GM23338 (cell line): ENCODE results near the gene RXFP4. TPM values are rescaled to one million over a fixed set of nuclear protein-coding genes. Genes with fewer than 3 reads are reported as not detected.

Source experiments
- ATAC-seq: fragments of 200-7000 bp; cut with Tn5 transposase; 3 replicates; pipeline ENCODE4 v1.9.1; 2020
- DNase-seq: peaks from one replicate; pipeline ENCODE4 v3.0.0-alpha.2; 2015; ENCODE audit warnings: low spot score
- H2AFZ ChIP-seq: fragments of 200-600 bp; sonication (generic); 2 replicates; pipeline ENCODE4 v1.8.0; 2016; ENCODE audit warnings: antibody characterized with exemption, mild to moderate bottlenecking, moderate library complexity
- H3F3A ChIP-seq: fragments of 200-600 bp; sonication (generic); replicated peaks from 2 replicates; pipeline ENCODE4 v1.8.0; 2017; ENCODE audit warnings: antibody characterized with exemption, mixed run types, low read depth
- H3K27ac ChIP-seq: fragments of 200-600 bp; sonication (generic); 2 replicates; pipeline ENCODE4 v1.6.1; 2016; ENCODE audit warnings: low read depth
- H3K27me3 ChIP-seq: fragments of 200-600 bp; sonication (generic); 2 replicates; pipeline ENCODE4 v1.8.0; 2016; ENCODE audit warnings: mild to moderate bottlenecking, mixed run types, moderate library complexity; ENCODE audit not compliant: insufficient read depth
- H3K36me3 ChIP-seq: fragments of 200-600 bp; sonication (generic); 2 replicates; pipeline ENCODE4 v1.8.0; 2016; ENCODE audit warnings: mild to moderate bottlenecking; ENCODE audit not compliant: insufficient read depth
- H3K4me1 ChIP-seq: fragments of 200-600 bp; sonication (generic); 2 replicates; pipeline ENCODE4 v1.8.0; 2016; ENCODE audit warnings: mild to moderate bottlenecking, moderate library complexity; ENCODE audit not compliant: insufficient read depth
- H3K4me2 ChIP-seq: fragments of 200-600 bp; sonication (generic); 2 replicates; pipeline ENCODE4 v1.7.1; 2017; ENCODE audit warnings: mixed run types
- H3K4me3 ChIP-seq: fragments of 200-600 bp; sonication (generic); 2 replicates; pipeline ENCODE4 v1.6.1; 2016; ENCODE audit warnings: mixed run types
- H3K79me2 ChIP-seq: fragments of 200-600 bp; sonication (generic); replicated peaks from 2 replicates; pipeline ENCODE4 v1.8.0; 2017; ENCODE audit warnings: mild to moderate bottlenecking; ENCODE audit not compliant: insufficient read depth
- H3K9me2 ChIP-seq: fragments of 200-600 bp; sonication (generic); 2 replicates; pipeline ENCODE4 v1.8.0; 2017; ENCODE audit not compliant: insufficient read depth
- H4K20me1 ChIP-seq: fragments of 200-600 bp; sonication (generic); replicated peaks from 2 replicates; pipeline ENCODE4 v1.8.0; 2017; ENCODE audit warnings: mild to moderate bottlenecking; ENCODE audit not compliant: insufficient read depth
- H3K27ac Mint-ChIP-seq: 2 replicates; pipeline ENCODE4 v1.8.0; 2020; ENCODE audit warnings: inconsistent platforms, mild to moderate bottlenecking, moderate library complexity, mixed read lengths
- H3K27me3 Mint-ChIP-seq: 3 replicates; pipeline ENCODE4 v1.8.0; 2022; ENCODE audit warnings: low read depth, mild to moderate bottlenecking, moderate library complexity, mixed read lengths, inconsistent platforms; ENCODE audit not compliant: insufficient read depth, poor library complexity
- H3K36me3 Mint-ChIP-seq: 3 replicates; pipeline ENCODE4 v1.8.0; 2021; ENCODE audit warnings: low read depth, mild to moderate bottlenecking, inconsistent platforms, moderate library complexity, mixed read lengths
- H3K4me1 Mint-ChIP-seq: 3 replicates; pipeline ENCODE4 v1.8.0; 2020; ENCODE audit warnings: mild to moderate bottlenecking, inconsistent platforms, mixed read lengths
- H3K4me3 Mint-ChIP-seq: 3 replicates; pipeline ENCODE4 v1.8.0; 2021; ENCODE audit warnings: moderate library complexity, mild to moderate bottlenecking, inconsistent platforms, mixed read lengths
- H3K9me3 Mint-ChIP-seq: 3 replicates; pipeline ENCODE4 v1.8.0; 2020; ENCODE audit warnings: moderate library complexity, mild to moderate bottlenecking, inconsistent platforms, mixed read lengths
- CREB1 ChIP-seq: fragments of 250-450 bp; sonication (Bioruptor Pico); IDR thresholded peaks from 2 replicates; pipeline ENCODE4 v1.5.0; 2020; ENCODE audit warnings: low read depth, mild to moderate bottlenecking, moderate library complexity
- EZH2 ChIP-seq: fragments of 200-600 bp; sonication (generic); IDR thresholded peaks from one replicate; pipeline ENCODE4 v1.8.0; 2017; ENCODE audit warnings: antibody characterized with exemption, mild to moderate bottlenecking, low read depth; ENCODE audit not compliant: unreplicated experiment
- EZH2phosphoT487 ChIP-seq: fragments of 200-600 bp; sonication (generic); IDR thresholded peaks from one replicate; pipeline ENCODE4 v1.8.1; 2018; ENCODE audit warnings: antibody characterized with exemption; ENCODE audit not compliant: unreplicated experiment
- JUNB ChIP-seq: IDR thresholded peaks from one replicate; pipeline ENCODE4 v1.6.1; 2016; ENCODE audit warnings: antibody characterized with exemption; ENCODE audit not compliant: unreplicated experiment
- NANOG ChIP-seq: IDR thresholded peaks from 2 replicates; pipeline ENCODE4 v1.6.1; 2016; ENCODE audit warnings: antibody characterized with exemption, borderline replicate concordance
- POLR2AphosphoS5 ChIP-seq: IDR thresholded peaks from 2 replicates; pipeline ENCODE4 v1.6.1; 2016; ENCODE audit warnings: antibody characterized with exemption, low read depth
- STAT1 ChIP-seq: IDR thresholded peaks from one replicate; pipeline ENCODE4 v1.6.1; 2016; ENCODE audit warnings: antibody characterized with exemption; ENCODE audit not compliant: unreplicated experiment
- ZNF331 ChIP-seq: fragments of 250-450 bp; sonication (Bioruptor Pico); IDR thresholded peaks from 2 replicates; pipeline ENCODE4 v1.5.0; 2020; ENCODE audit warnings: low read depth, mild to moderate bottlenecking, moderate library complexity
- polyA plus RNA-seq: library from polyadenylated mRNA; unstranded; fragments of >200 nt; fragmentation: Nextera tagmentation; extraction: Ambion mirVana; gene quantifications from 2 replicates; pipeline ENCODE4 v1.2.1, GENCODE V29; 2016
- total RNA-seq: library from RNA; depleted of rRNA; stranded (reverse); fragments of >200 nt; shearing (Covaris generic); gene quantifications from 2 replicates; pipeline ENCODE4 v1.2.3, GENCODE V29; 2014
- TF ChIP-seq, protein P1 (sequence below): fragments of 250-450 bp; sonication (Bioruptor Pico); IDR thresholded peaks from 2 replicates; pipeline ENCODE4 v1.5.0; 2020; ENCODE audit warnings: mild to moderate bottlenecking, moderate library complexity
- TF ChIP-seq, protein P2 (sequence below): IDR thresholded peaks from one replicate; pipeline ENCODE4 v1.6.1; 2018; ENCODE audit warnings: antibody characterized with exemption; ENCODE audit not compliant: unreplicated experiment

Gene RXFP4
- total and polyA plus RNA-seq, 2 experiments from 2014 or later: not detected

DNA sequence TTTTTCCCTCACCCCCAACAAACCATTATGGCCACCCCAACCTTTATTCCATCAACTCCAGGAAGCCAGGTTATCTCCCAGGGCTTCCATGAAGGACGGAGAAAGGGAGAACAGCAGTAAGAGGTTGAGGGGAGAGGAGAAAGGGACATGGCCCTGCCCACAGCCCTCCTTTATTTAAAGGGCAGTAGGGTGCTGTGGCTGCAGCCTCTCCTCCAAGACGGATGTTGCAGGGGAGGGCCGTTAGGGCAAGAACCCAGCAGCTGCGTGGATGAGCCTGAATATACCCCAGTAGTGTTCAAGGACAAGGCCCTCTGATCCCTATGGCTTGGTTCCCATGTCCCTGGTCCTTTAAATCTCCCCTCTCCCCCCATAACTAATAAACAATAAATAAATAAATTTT is 5.9 kb downstream of the RXFP4 start:
- peaks cover 16% of the 10 kb centered on the region for H3K27me3 Mint-ChIP-seq
- no peak overlapping the region for H3K27ac Mint-ChIP-seq
- H3K4me1 ChIP-seq: peaks cover 14% of the 10 kb centered on the region
- H3F3A ChIP-seq: 0 out of 2 replicates have a peak, but pooled peaks cover 6% of the 10 kb centered on the region
- DNase-seq (no peak), ATAC-seq (no peak)
- no peaks in the 10 kb centered on the region for H3K79me2 ChIP-seq
- H3K4me2 ChIP-seq: no peak overlapping the region
- no peaks in the 10 kb centered on the region for H3K27me3 ChIP-seq
- peaks cover 54% of the 10 kb centered on the region for H3K36me3 Mint-ChIP-seq
- no peak overlapping the region for H3K4me3 Mint-ChIP-seq
- TF ChIP-seq, protein P1, sequence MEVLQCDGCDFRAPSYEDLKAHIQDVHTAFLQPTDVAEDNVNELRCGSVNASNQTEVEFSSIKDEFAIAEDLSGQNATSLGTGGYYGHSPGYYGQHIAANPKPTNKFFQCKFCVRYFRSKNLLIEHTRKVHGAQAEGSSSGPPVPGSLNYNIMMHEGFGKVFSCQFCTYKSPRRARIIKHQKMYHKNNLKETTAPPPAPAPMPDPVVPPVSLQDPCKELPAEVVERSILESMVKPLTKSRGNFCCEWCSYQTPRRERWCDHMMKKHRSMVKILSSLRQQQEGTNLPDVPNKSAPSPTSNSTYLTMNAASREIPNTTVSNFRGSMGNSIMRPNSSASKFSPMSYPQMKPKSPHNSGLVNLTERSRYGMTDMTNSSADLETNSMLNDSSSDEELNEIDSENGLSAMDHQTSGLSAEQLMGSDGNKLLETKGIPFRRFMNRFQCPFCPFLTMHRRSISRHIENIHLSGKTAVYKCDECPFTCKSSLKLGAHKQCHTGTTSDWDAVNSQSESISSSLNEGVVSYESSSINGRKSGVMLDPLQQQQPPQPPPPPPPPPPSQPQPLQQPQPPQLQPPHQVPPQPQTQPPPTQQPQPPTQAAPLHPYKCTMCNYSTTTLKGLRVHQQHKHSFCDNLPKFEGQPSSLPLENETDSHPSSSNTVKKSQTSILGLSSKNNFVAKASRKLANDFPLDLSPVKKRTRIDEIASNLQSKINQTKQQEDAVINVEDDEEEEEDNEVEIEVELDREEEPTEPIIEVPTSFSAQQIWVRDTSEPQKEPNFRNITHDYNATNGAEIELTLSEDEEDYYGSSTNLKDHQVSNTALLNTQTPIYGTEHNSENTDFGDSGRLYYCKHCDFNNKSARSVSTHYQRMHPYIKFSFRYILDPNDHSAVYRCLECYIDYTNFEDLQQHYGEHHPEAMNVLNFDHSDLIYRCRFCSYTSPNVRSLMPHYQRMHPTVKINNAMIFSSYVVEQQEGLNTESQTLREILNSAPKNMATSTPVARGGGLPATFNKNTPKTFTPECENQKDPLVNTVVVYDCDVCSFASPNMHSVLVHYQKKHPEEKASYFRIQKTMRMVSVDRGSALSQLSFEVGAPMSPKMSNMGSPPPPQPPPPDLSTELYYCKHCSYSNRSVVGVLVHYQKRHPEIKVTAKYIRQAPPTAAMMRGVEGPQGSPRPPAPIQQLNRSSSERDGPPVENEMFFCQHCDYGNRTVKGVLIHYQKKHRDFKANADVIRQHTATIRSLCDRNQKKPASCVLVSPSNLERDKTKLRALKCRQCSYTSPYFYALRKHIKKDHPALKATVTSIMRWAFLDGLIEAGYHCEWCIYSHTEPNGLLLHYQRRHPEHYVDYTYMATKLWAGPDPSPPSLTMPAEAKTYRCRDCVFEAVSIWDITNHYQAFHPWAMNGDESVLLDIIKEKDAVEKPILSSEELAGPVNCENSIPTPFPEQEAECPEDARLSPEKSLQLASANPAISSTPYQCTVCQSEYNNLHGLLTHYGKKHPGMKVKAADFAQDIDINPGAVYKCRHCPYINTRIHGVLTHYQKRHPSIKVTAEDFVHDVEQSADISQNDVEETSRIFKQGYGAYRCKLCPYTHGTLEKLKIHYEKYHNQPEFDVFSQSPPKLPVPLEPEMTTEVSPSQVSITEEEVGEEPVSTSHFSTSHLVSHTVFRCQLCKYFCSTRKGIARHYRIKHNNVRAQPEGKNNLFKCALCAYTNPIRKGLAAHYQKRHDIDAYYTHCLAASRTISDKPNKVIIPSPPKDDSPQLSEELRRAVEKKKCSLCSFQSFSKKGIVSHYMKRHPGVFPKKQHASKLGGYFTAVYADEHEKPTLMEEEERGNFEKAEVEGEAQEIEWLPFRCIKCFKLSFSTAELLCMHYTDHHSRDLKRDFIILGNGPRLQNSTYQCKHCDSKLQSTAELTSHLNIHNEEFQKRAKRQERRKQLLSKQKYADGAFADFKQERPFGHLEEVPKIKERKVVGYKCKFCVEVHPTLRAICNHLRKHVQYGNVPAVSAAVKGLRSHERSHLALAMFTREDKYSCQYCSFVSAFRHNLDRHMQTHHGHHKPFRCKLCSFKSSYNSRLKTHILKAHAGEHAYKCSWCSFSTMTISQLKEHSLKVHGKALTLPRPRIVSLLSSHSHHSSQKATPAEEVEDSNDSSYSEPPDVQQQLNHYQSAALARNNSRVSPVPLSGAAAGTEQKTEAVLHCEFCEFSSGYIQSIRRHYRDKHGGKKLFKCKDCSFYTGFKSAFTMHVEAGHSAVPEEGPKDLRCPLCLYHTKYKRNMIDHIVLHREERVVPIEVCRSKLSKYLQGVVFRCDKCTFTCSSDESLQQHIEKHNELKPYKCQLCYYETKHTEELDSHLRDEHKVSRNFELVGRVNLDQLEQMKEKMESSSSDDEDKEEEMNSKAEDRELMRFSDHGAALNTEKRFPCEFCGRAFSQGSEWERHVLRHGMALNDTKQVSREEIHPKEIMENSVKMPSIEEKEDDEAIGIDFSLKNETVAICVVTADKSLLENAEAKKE (CRISPR knock-in tag): no peak
- TF ChIP-seq NANOG (no peak), CREB1 (CRISPR knock-in tag) (no peak), EZH2 (no peak), EZH2phosphoT487 (no peak), JUNB (no peak)
- no peaks in the 10 kb centered on the region for H3K9me3 Mint-ChIP-seq
- H3K9me2 ChIP-seq: no peaks in the 10 kb centered on the region
- H2AFZ ChIP-seq: no peak overlapping the region
- H3K4me1 Mint-ChIP-seq: peaks cover 33% of the 10 kb centered on the region
- H3K4me3 ChIP-seq: no peak overlapping the region
- peaks cover 32% of the 10 kb centered on the region for H3K36me3 ChIP-seq
- peaks cover 11% of the 10 kb centered on the region; the same call in 1 of the 2 replicates for H4K20me1 ChIP-seq
- no peak overlapping the region for H3K27ac ChIP-seq

DNA sequence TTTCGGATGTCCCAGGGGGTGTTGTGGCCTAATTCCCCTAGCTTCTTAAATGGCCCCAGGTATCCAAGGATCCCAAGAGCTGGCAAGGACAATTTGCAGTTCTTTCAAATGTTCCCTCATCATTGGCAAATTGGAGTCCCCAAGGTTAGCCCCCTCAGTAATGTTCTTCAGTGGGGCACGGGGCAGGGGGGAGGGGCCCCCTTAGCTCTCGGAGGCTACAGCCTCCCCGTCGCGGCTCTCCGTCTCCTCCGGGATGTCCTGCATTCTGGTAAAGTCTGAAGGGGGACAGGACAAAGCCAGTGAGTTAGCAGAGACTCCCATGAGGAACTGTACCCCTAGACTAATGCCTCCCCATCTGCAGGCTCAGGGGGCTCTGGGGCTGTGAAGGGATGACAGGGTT is 6.3 kb downstream of the RXFP4 start:
- Mint-ChIP-seq H3K4me3 (no peak overlapping the region), H3K4me1 (peaks cover 31% of the 10 kb centered on the region), H3K9me3 (no peaks in the 10 kb centered on the region), H3K27ac (no peak overlapping the region), H3K27me3 (peaks cover 13% of the 10 kb centered on the region), H3K36me3 (peaks cover 58% of the 10 kb centered on the region)
- peaks cover 32% of the 10 kb centered on the region for H3K36me3 ChIP-seq
- H4K20me1 ChIP-seq: peaks cover 11% of the 10 kb centered on the region; the same call in 1 of the 2 replicates
- peaks cover 14% of the 10 kb centered on the region for H3K4me1 ChIP-seq
- DNase-seq (no peak), ATAC-seq (no peak)
- 0 out of 2 replicates have a peak, but pooled peaks cover 8% of the 10 kb centered on the region for H3F3A ChIP-seq
- H3K79me2 ChIP-seq: no peaks in the 10 kb centered on the region
- no peaks in the 10 kb centered on the region for H3K9me2 ChIP-seq
- no peak overlapping the region for H3K4me3 ChIP-seq
- H3K27ac ChIP-seq: no peak overlapping the region
- H3K4me2 ChIP-seq: no peak overlapping the region
- H3K27me3 ChIP-seq: no peaks in the 10 kb centered on the region
- no peak overlapping the region for H2AFZ ChIP-seq
- TF ChIP-seq EZH2phosphoT487: no peak
- TF ChIP-seq EZH2: no peak
- TF ChIP-seq, protein P2, sequence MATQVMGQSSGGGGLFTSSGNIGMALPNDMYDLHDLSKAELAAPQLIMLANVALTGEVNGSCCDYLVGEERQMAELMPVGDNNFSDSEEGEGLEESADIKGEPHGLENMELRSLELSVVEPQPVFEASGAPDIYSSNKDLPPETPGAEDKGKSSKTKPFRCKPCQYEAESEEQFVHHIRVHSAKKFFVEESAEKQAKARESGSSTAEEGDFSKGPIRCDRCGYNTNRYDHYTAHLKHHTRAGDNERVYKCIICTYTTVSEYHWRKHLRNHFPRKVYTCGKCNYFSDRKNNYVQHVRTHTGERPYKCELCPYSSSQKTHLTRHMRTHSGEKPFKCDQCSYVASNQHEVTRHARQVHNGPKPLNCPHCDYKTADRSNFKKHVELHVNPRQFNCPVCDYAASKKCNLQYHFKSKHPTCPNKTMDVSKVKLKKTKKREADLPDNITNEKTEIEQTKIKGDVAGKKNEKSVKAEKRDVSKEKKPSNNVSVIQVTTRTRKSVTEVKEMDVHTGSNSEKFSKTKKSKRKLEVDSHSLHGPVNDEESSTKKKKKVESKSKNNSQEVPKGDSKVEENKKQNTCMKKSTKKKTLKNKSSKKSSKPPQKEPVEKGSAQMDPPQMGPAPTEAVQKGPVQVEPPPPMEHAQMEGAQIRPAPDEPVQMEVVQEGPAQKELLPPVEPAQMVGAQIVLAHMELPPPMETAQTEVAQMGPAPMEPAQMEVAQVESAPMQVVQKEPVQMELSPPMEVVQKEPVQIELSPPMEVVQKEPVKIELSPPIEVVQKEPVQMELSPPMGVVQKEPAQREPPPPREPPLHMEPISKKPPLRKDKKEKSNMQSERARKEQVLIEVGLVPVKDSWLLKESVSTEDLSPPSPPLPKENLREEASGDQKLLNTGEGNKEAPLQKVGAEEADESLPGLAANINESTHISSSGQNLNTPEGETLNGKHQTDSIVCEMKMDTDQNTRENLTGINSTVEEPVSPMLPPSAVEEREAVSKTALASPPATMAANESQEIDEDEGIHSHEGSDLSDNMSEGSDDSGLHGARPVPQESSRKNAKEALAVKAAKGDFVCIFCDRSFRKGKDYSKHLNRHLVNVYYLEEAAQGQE: no peak
- TF ChIP-seq STAT1: no peak
- TF ChIP-seq ZNF331 (CRISPR knock-in tag): no peak
- TF ChIP-seq POLR2AphosphoS5: no peak
